ENCODE data around the gene DLGAP4.

DNA sequence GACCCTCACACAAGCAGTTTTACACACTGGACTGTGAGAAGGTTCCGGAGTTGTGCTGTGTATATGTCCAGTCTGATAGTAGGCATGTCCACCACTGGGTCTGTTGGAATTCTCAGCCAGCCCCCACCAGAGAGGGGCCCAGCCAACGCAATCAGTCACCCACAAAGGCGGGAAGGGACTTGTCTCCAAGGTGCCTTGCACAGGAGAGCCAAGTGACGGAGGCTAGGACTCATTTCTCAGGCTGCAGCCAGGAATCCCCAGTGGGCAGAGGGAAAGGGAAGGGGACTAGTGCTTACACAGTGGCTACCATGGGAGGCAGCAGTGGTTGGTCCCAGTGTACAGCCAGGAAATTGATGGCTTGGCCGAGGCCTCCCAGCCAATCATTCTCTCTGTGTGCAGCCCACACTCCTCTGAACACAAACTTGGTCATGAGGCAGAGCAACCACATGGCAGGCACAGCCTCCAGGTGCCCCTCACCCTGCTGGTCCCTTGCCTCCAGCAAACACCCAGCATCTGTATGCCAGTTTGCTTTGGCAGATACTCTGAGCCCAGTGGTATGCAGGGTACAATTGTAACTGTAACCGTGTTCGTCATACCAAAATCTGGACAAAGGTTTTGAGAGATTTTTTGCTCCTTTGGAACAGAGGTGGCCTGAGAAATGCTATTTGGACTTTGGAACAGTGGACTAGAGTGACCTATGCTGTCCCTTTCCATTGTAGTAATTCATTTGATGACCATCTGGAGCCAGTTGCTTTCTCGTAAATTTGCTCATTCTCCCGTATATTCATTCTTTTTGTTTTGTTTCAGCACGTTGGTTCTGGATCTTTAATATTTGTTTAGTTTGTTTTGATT lies 162.2 kb downstream of the DLGAP4 start:
- TF ChIP-seq POLR2AphosphoS5 (IDR thresholded peaks at IDR 0.05) (no peak), POLR2A (IDR thresholded peaks at IDR 0.05) (no peak)
- TF ChIP-seq, protein P1, sequence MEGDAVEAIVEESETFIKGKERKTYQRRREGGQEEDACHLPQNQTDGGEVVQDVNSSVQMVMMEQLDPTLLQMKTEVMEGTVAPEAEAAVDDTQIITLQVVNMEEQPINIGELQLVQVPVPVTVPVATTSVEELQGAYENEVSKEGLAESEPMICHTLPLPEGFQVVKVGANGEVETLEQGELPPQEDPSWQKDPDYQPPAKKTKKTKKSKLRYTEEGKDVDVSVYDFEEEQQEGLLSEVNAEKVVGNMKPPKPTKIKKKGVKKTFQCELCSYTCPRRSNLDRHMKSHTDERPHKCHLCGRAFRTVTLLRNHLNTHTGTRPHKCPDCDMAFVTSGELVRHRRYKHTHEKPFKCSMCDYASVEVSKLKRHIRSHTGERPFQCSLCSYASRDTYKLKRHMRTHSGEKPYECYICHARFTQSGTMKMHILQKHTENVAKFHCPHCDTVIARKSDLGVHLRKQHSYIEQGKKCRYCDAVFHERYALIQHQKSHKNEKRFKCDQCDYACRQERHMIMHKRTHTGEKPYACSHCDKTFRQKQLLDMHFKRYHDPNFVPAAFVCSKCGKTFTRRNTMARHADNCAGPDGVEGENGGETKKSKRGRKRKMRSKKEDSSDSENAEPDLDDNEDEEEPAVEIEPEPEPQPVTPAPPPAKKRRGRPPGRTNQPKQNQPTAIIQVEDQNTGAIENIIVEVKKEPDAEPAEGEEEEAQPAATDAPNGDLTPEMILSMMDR (IDR thresholded peaks at IDR 0.05), result no peak

Data from breast epithelium (tissue), 3 donors.